Measurements from ENCODE around the gene SEMA3A.
"Not testable (repeated sequence)": the region's sequence is repeated elsewhere in the genome, so short reads cannot be mapped to it uniquely, and the experiment has no call there.

Gene SEMA3A

DNA sequence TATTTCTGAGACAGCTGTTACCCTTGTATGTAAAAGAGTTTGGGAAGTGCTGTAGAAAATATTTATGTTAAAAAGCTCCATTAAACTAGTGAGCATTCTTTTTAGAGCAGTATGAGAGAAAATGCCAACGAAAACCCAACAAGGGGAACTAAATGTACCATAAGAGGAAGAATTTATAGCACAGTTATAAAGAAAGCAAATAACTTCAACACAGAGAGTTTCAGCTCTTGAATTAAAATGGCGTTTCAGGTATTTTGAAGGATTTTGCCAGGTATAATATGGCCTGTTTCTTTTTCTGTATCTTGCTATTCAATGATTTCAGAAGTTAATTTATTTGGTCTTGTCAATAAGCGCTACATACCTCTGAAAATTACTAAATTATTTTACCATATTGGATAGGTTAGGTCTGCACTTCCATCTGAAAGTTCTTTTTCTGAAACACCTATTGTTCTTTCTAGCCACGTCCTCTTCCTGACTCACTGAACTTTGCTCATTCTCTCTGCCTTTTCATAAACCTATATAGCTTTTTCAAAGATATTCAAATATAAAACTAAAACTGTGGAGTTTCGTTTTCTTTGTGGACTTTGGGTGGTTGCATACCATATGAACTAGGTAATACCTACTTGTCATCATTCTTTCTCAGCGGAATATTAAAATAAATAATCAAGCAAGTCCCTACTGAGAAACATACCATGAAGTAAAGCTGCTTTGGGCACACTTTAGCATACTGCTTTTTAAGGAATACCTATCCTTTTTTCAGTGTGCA lies 136.1 kb downstream of the SEMA3A start:
- no peak for DNase-seq

GRCh38 chr7:84057576-84057975 lies 137.0 kb downstream of the SEMA3A start:
- DNase-seq: no peak

DNA sequence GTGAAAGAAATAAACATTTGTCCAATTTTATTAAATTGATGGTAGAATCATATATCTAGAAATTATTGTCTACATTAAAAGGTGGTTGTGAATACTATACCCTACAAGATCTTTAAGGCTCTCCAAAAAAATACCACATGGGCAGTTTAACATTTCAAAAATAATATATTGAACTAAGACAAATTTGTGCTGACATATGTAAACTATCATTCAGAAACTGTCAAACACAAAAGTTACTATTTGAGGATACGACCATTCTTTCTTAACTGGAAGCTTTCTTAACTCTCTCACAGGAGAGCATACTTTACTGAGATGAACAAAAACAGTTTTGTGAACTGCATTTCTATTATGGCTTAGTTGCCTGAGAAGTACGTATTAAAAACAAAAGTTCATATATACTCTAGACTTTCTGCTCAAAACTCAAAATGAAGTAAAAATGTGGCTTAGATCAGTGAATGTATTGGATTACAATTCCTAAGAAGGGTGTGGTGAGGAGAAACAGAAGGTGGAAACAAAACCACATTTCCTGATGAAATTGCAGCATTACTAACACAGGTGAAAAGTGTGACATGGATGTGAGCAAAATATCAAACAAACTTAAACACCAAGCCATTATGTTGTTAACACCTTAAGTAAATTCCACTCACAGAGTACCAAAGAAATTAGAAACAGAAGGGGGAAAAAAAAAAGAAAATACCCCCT lies 138.5 kb downstream of the SEMA3A start:
- no peak for DNase-seq

- DNase-seq: not testable (repeated sequence)
Observed at GRCh38 chr7:84055199-84055598, 139.4 kb downstream of the SEMA3A start.

GRCh38 chr7:84049071-84049836 lies 145.3 kb downstream of the SEMA3A start:
- no peak for DNase-seq

GRCh38 chr7:84047085-84047484 lies 147.5 kb downstream of the SEMA3A start:
- no peak for DNase-seq

GRCh38 chr7:84044834-84045233 lies 149.8 kb downstream of the SEMA3A start:
- DNase-seq: no peak

- DNase-seq: no peak
Observed at GRCh38 chr7:84043661-84044191, 150.9 kb downstream of the SEMA3A start.

DNA sequence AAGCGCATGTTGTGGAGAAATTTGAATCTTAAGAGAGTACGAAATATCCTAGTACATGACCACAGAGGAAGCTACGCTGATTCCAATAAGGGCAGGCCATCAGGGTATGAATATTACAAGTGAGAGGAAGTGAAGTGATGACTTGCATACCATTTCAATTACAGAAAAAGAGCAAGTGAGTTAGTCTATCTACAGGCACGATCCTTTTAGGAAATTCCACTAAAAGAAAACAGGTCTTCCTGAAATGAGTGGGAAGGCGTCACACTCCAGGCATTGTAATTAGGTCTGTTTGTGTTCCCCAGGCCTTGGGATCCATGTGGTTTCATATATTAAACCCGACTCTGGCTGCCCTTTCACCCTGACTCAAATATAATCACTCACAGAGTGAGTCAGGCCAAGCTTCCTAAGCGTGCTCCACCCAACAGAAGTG lies 152.5 kb downstream of the SEMA3A start:
- no peak for DNase-seq

DNA sequence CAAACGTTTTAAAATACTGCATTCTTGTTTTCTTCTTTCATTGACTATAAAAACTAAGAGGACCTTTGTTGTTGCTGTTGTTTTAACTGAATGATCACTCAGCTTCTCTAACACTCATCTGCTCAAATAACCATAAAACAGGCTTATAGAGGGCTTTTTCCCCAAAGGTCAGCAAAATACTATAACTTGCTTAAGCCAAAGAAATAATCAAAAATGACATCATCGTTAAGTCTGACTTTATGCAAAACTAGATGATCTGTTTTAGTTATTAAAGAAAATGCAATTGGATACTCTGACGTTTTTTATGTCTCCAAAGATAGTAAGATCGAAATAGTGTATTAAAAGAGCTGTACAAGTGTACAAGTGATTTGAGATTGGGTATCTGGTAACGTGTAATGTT lies 152.9 kb downstream of the SEMA3A start:
- no peak for DNase-seq

DNA sequence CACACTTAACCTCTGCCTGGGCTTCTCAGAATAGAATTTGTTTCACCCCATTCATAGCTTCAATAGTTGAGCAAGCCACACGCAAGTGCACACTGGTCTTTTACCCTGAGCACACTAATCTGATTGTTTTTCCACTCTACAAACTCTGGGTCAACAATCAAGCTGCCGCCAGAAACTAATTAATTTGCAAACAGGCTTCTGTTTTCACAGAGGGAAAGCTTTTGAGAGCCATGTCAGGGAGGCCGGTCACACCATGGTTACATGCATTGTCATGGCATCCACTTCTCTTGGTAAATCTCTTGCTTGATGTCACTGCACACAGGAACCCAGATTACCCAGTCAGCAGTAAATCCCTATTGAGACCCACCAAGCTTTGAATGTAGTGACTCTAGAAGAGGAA lies 154.2 kb downstream of the SEMA3A start:
- no peak for DNase-seq

- DNase-seq: no peak
Observed at GRCh38 chr7:84039432-84039831, 155.2 kb downstream of the SEMA3A start.

GRCh38 chr7:84027678-84028077 lies 166.9 kb downstream of the SEMA3A start:
- no peak for DNase-seq

GRCh38 chr7:84025332-84025927 lies 169.2 kb downstream of the SEMA3A start:
- DNase-seq: no peak

GRCh38 chr7:84022684-84023308 lies 171.8 kb downstream of the SEMA3A start:
- DNase-seq: no peak

GRCh38 chr7:84022009-84022408 lies 172.6 kb downstream of the SEMA3A start:
- DNase-seq: no peak

GRCh38 chr7:84021292-84021908 lies 173.2 kb downstream of the SEMA3A start:
- DNase-seq: no peak

DNA sequence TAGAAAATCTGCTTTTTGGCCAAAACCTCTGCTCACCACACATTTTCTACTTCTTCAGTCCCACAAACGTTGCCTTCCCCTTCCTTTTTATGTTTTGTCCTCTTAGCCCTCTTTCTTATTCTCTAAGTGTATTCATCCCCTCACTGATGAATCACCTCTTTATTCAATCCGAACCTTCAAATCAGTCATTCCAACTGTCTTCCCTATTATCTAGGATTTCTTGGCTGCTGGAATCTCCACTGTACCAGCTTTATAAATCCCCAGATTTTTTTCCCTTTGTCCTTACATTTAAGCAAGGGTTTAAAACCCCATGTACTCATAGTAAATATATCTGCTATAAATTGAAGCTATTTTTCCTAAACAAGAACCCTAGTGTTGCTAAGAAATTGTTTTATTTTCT lies 176.9 kb downstream of the SEMA3A start:
- no peak for DNase-seq

DNA sequence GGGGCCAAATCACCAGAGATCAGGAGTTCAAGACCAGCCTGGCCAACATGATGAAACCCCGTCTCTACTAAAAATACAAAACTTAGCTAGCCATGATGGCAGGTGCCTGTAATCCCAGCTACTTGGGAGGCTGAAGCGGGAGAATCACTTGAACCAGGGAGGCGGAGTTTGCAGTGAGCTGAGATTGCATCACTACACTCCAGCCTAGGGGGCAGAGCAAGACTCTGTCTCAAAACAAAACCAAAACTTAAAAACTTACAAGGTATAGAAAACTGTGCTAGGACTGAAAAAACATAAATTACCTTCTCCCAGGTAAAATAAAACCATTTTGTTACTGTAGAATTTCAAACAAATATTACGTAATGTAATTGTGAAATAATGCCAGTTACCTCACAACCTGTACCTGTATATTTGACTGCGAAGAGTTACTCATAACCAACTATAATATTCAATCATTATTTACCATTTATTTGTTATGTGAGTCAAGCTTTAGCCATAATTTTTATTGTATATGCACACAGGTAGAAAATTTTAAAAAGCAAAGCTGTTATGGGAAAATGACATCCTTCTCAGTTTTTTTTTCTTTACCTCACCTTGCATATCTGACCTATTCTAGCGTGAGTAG lies 180.9 kb downstream of the SEMA3A start:
- no peak for DNase-seq

GRCh38 chr7:84009782-84010181 lies 184.8 kb downstream of the SEMA3A start:
- DNase-seq: no peak

DNA sequence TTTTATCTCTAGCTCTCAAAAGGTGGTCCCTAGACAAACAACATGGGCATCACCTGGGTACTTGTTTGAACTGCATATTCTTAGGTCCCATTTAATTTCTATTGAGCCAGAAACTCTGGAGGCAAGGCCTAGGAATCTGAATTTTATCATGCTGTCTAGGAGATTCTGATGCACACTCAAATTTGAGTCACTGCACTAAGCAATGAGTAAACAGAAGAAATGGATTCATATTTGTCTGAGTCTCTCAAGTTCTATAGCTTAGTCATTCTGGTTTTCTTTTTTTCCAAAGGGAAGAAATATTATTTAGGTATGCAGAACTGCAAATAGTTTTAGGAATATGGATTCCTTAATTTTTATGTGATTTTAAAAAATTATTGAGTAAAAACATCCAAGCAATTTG lies 185.5 kb downstream of the SEMA3A start:
- DNase-seq: no peak

- DNase-seq: no peak
Observed at GRCh38 chr7:84003191-84003590, 191.4 kb downstream of the SEMA3A start.
